Testis (tissue), 3 donors: ENCODE results near the gene AFAP1. TPM values are rescaled to one million over a fixed set of nuclear protein-coding genes. Genes with fewer than 3 reads are reported as not detected.
A peak's percentile ranks its signal among the peaks of the same experiment; 100 is the strongest.

Experiments
- DNase-seq: peaks from one replicate; pipeline ENCODE4 v3.0.0-alpha.2; 2019
- H3K27ac ChIP-seq, 2 donors: fragments of 200-600 bp; sonication (generic); one replicate each; pipeline ENCODE4 v1.5.1; 2019
- H3K27me3 ChIP-seq: fragments of 200-600 bp; sonication (generic); one replicate; pipeline ENCODE4 v1.5.1; 2019
- H3K36me3 ChIP-seq: fragments of 200-600 bp; sonication (generic); one replicate; pipeline ENCODE4 v1.5.1; 2017; ENCODE audit warnings: low read depth; ENCODE audit errors: missing control alignments
- H3K4me1 ChIP-seq: fragments of 200-600 bp; sonication (generic); one replicate; pipeline ENCODE4 v1.5.1; 2019
- H3K4me3 ChIP-seq, 2 donors: fragments of 200-600 bp; sonication (generic); one replicate each; pipeline ENCODE4 v1.5.1; 2017 to 2019
- H3K9me3 ChIP-seq: fragments of 200-600 bp; sonication (generic); one replicate; pipeline ENCODE4 v1.5.1; 2017
- CTCF ChIP-seq, 3 experiments: fragments of 450-650 bp in 2 of 3; fragments of 200-600 bp in 1 of 3; sonication (generic) in 1 of 3; IDR thresholded peaks; one replicate each; pipeline ENCODE4 v1.5.1; 2016 to 2019; ENCODE audit warnings: antibody characterized with exemption in 3 of 3, mild to moderate bottlenecking in 2 of 3, moderate library complexity in 1 of 3
- POLR2A ChIP-seq: fragments of 450-650 bp; IDR thresholded peaks from one replicate; pipeline ENCODE4 v1.6.1; 2017; ENCODE audit warnings: antibody characterized with exemption, mild to moderate bottlenecking, moderate library complexity
- WGBS, 2 donors: methylation state at CpG; one replicate each; pipeline ENCODE4 v1.1.5; 2018; 5-methylcytosine and 5-hydroxymethylcytosine counted together
- intact Hi-C: fragments of 100-400 bp; cut with DNase I; formaldehyde crosslinking; loops from one replicate; pipeline ENCODE4 v1.15.1; 2023; ENCODE audit warnings: low total_unique reads
- polyA plus RNA-seq: library from polyadenylated mRNA; stranded (reverse); fragments of 350-450 nt; fragmentation: Illumina TruSeq; extraction: RNeasy Lipid Tissue Mini Kit (QIAGEN cat#74804); gene quantifications from one replicate; pipeline ENCODE4 v1.2.3, GENCODE V29; 2014; ENCODE audit warnings: low read depth, low replicate concordance; ENCODE audit not compliant: insufficient read depth
- total RNA-seq, 2 donors: library from RNA; depleted of rRNA; stranded (reverse); fragments of >200 nt; gene quantifications; one replicate each; pipeline ENCODE4 v1.2.3, GENCODE V29; 2016

The AFAP1 gene
- total and polyA plus RNA-seq, 3 donors from 2014 or later: 23.1 to 52.4 (median 51.4) TPM

GRCh38 chr4:7943211-7943610 is 3.5 kb upstream of the AFAP1 start:
- Histone ChIP-seq H3K27me3 (no peaks in the 10 kb centered on the region), H3K4me1 (no peaks in the 10 kb centered on the region), H3K9me3 (no peaks in the 10 kb centered on the region), H3K27ac (no peak overlapping the region), H3K4me3 (no peak overlapping the region), H3K36me3 (no peaks in the 10 kb centered on the region)
- WGBS, 2 donors: 90 to 95% methylated on average over 8 of the region's 8 CpGs
- intact Hi-C loops: no loop called here
- DNase-seq: no peak
- TF ChIP-seq POLR2A (no peak), CTCF (IDR thresholded peaks at IDR 0.05) (no peak)

- H3K9me3 ChIP-seq: no peaks in the 10 kb centered on the region
- no peaks in the 10 kb centered on the region for H3K36me3 ChIP-seq
- H3K4me3 ChIP-seq: no peak overlapping the region
- intact Hi-C loops: no loop called here
- no peaks in the 10 kb centered on the region for H3K4me1 ChIP-seq
- TF ChIP-seq POLR2A (no peak), CTCF (IDR thresholded peaks at IDR 0.05) (no peak)
- H3K27ac ChIP-seq: no peak overlapping the region
- no peak for DNase-seq
- H3K27me3 ChIP-seq: no peaks in the 10 kb centered on the region
- 92 to 98% methylated on average over 4 of the region's 4 CpGs for WGBS, 2 donors
Measured at GRCh38 chr4:7941965-7942496, 2.4 kb upstream of the AFAP1 start.

GRCh38 chr4:7941111-7941964 is 1.7 kb upstream of the AFAP1 start:
- TF ChIP-seq POLR2A: no peak
- TF ChIP-seq CTCF (IDR thresholded peaks at IDR 0.05): no peak
- WGBS, 2 donors: 80 to 83% methylated on average over 11 of the region's 11 CpGs
- Histone ChIP-seq H3K27ac (no peak overlapping the region), H3K9me3 (no peaks in the 10 kb centered on the region), H3K27me3 (no peaks in the 10 kb centered on the region), H3K4me3 (no peak overlapping the region), H3K4me1 (no peaks in the 10 kb centered on the region), H3K36me3 (no peaks in the 10 kb centered on the region)
- no peak for DNase-seq
- intact Hi-C loops: no loop called here

- H3K27ac ChIP-seq: peak overlapping the region; percentile 68 to 82
- DNase-seq: peak; percentile 29
- no peaks in the 10 kb centered on the region for H3K27me3 ChIP-seq
- TF ChIP-seq CTCF (IDR thresholded peaks at IDR 0.05): no peak
- no peak for TF ChIP-seq POLR2A
- intact Hi-C loops: no loop called here
- peak overlapping the region; percentile 75 to 86 for H3K4me3 ChIP-seq
- WGBS, 2 donors: 0 to 1% methylated on average over 15 to 59 of the region's 75 CpGs
- H3K4me1 ChIP-seq: no peaks in the 10 kb centered on the region
- H3K36me3 ChIP-seq: no peaks in the 10 kb centered on the region
- H3K9me3 ChIP-seq: no peaks in the 10 kb centered on the region
Measured at GRCh38 chr4:7938609-7939376, 868 bp downstream of the AFAP1 start.
